Naive thymus-derived CD4-positive, alpha-beta T cell (primary cell): ENCODE measurements around the gene NINJ1. TPM values are rescaled to one million over a fixed set of nuclear protein-coding genes. Genes with fewer than 3 reads are reported as not detected.
"Not testable (repeated sequence)": the region's sequence is repeated elsewhere in the genome, so short reads cannot be mapped to it uniquely, and the experiment has no call there.

Experiments
- ATAC-seq: fragments of 150-1000 bp; cut with Tn5 transposase; 2 replicates; pipeline ENCODE4 v1.10.0; 2021; ENCODE audit warnings: mild to moderate bottlenecking, moderate library complexity
- CTCF ChIA-PET: fragments of 350-600 bp; sonication (Branson Sonifier 250); formaldehyde crosslinking; loops from one replicate; lab custom pipeline; 2021; ENCODE audit warnings: antibody characterized with exemption; lab: Charles Lee
- POLR2A ChIA-PET: fragments of 350-600 bp; sonication (Branson Sonifier 250); formaldehyde crosslinking; loops from one replicate; lab custom pipeline; 2021; ENCODE audit warnings: antibody characterized with exemption, inconsistent platforms; lab: Charles Lee
- DNase-seq, 9 donors: peaks; one replicate each; pipeline versions ENCODE4 v3.0.0 to v3.0.0-alpha.2; 2020 to 2022; ENCODE audit warnings: mixed read lengths in 1 of 9
- H3K27ac ChIP-seq: one replicate; pipeline ENCODE4 v1.7.0; 2013; ENCODE audit warnings: mild to moderate bottlenecking, low read depth, low read length, moderate library complexity
- H3K27me3 ChIP-seq, 2 donors: one replicate each; pipeline ENCODE4 v1.7.0; 2013; ENCODE audit warnings: low read length in 2 of 2, mild to moderate bottlenecking in 2 of 2, moderate library complexity in 2 of 2; ENCODE audit not compliant: control insufficient read depth in 2 of 2, insufficient read depth in 2 of 2
- H3K36me3 ChIP-seq, 3 experiments: 1 replicate in 2 of 3; 2 replicates in 1 of 3; pipeline ENCODE4 v1.7.0; 2013; ENCODE audit warnings: low read length in 3 of 3, mild to moderate bottlenecking in 3 of 3, moderate library complexity in 1 of 3; ENCODE audit not compliant: insufficient read depth in 3 of 3, control insufficient read depth in 2 of 3
- H3K4me1 ChIP-seq, 2 donors: one replicate each; pipeline ENCODE4 v1.7.0; 2013; ENCODE audit warnings: low read length in 2 of 2, mild to moderate bottlenecking in 2 of 2, moderate library complexity in 1 of 2; ENCODE audit not compliant: control insufficient read depth in 2 of 2, insufficient read depth in 2 of 2
- H3K4me3 ChIP-seq: 2 replicates; pipeline ENCODE4 v1.7.0; 2013; ENCODE audit warnings: mild to moderate bottlenecking, low read length
- H3K9me3 ChIP-seq, 3 experiments: 1 replicate in 2 of 3; 2 replicates in 1 of 3; pipeline ENCODE4 v1.7.0; 2013; ENCODE audit warnings: low read length in 3 of 3; ENCODE audit not compliant: control insufficient read depth in 2 of 3
- H3K27ac Mint-ChIP-seq, 9 donors: one replicate each; pipeline ENCODE4 v1.8.0; 2020 to 2022; ENCODE audit warnings: mixed read lengths in 9 of 9, mild to moderate bottlenecking in 8 of 9, moderate library complexity in 5 of 9, inconsistent platforms in 2 of 9
- H3K27me3 Mint-ChIP-seq, 5 donors: one replicate each; pipeline ENCODE4 v1.8.0; 2021 to 2022; ENCODE audit warnings: mixed read lengths in 5 of 5, mild to moderate bottlenecking in 1 of 5
- H3K36me3 Mint-ChIP-seq, 5 donors: one replicate each; pipeline ENCODE4 v1.8.0; 2020 to 2022; ENCODE audit warnings: mixed read lengths in 5 of 5, mild to moderate bottlenecking in 3 of 5, inconsistent platforms in 1 of 5
- H3K4me1 Mint-ChIP-seq, 7 donors: one replicate each; pipeline ENCODE4 v1.8.0; 2020 to 2022; ENCODE audit warnings: mixed read lengths in 7 of 7, mild to moderate bottlenecking in 3 of 7, inconsistent platforms in 1 of 7
- H3K4me3 Mint-ChIP-seq, 10 donors: one replicate each; pipeline ENCODE4 v1.8.0; 2020 to 2022; ENCODE audit warnings: mild to moderate bottlenecking in 10 of 10, mixed read lengths in 10 of 10, moderate library complexity in 6 of 10, inconsistent platforms in 2 of 10
- H3K9me3 Mint-ChIP-seq, 11 donors: one replicate each; pipeline ENCODE4 v1.8.0; 2020 to 2022; ENCODE audit warnings: mixed read lengths in 11 of 11, mild to moderate bottlenecking in 4 of 11, inconsistent platforms in 1 of 11, moderate library complexity in 1 of 11
- intact Hi-C, 2 donors: fragments of 100-400 bp; cut with micrococcal nuclease; formaldehyde crosslinking; loops; one replicate each; pipeline ENCODE4 v1.15.1; 2023
- polyA plus RNA-seq, 2 donors: library from polyadenylated mRNA; unstranded; fragments of 300-500 nt; fragmentation: Illumina TruSeq; gene quantifications; one replicate each; pipeline ENCODE4 v1.2.3, GENCODE V29; 2021
- total RNA-seq, 6 experiments: library from RNA in 5 of 6; stranded (reverse) in 5 of 6; gene quantifications; 1 replicate in 5 of 6; 2 replicates in 1 of 6; pipeline ENCODE4 v1.2.3 and lab custom pipeline; 2021 to 2026

NINJ1 gene
- total and polyA plus RNA-seq, 7 experiments from 2014 or later, result 30.7 to 163 (median 113) TPM

DNA sequence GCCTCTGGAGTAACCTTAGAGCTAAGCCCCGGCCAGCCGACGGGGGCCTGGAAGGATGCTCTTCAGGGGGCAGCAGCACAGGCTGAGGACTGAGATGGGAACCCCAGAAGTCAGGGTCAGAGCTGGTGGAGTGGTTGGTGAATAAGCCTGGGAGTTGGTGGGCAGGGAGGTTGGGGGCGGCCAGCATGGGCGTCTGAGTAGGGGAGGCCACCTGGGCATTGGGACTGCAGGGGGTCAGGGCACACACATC lies 14.4 kb downstream of the NINJ1 start:
- ATAC-seq (no peak), DNase-seq (no peak)
- Mint-ChIP-seq H3K9me3 (no peaks in the 10 kb centered on the region), H3K4me1 (peaks cover 18 to 38% (median 29%) of the 10 kb centered on the region in 7 donors), H3K36me3 (peaks cover 0 to 11% (median 0%) of the 10 kb centered on the region in 5 donors), H3K4me3 (peak overlapping the region in 5 of 10 donors; percentile 5 to 67 (median 48)), H3K27me3 (no peaks in the 10 kb centered on the region), H3K27ac (peak overlapping the region; percentile 28 to 91 (median 82))
- Histone ChIP-seq H3K4me1 (peaks cover 5 to 9% of the 10 kb centered on the region in 2 donors), H3K4me3 (no peak overlapping the region), H3K9me3 (no peaks in the 10 kb centered on the region), H3K36me3 (peaks cover 0 to 34% (median 1%) of the 10 kb centered on the region in 3 experiments), H3K27me3 (no peaks in the 10 kb centered on the region), H3K27ac (no peak overlapping the region)
- CTCF ChIA-PET, result interaction anchor here (0.8 to 1.4 kb wide), 4 partner anchors 10 to 12 kb away, joined by 3 to 6 read pairs (median 4); no protein-coding TSS in a partner anchor
- POLR2A ChIA-PET, result interaction anchor here (0.7 to 2.0 kb wide), 6 partner anchors 9 to 25 kb away, joined by 3 to 7 read pairs (median 4); partner anchors contain the start of genes CARD19 and NINJ1
- intact Hi-C loops, result no loop called here

DNA sequence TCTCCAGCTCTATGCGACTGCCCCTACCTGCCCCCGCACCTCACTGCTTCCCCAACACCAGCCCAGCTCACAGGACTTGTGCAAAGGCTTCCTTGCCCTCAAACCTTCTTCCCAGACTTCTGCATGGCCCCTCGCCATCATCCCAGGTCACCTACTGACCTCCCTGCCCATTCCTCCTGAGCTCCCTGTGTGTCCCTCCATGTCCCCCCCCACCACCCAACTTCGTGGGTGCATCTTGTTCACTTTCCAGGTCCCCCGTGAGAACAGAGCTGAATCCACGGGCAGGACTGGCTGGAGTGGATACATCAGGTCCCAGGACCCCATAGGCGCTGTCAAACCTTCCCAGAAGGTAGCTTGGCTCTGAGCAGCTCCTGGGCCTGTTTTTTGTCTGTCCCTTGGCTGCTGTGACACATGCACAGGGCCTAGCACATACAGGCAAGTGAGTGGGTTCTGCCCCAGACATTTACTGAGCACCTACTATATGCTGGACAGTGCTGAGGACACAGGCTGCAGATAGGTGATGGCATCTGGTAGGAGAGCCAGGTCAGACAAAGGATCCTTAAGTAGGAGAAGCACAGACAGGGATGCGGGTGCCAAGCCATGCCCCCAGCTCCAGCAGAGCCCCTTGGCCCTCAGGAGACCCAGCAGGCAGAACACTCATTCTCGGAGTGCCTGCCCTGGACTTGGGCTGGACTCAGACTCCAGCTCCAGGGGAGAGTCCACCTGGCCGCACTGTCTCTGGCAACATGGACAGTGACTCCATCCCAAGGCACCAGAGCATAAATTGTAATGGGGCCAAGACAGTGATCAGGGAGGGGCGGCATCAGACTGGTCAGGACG lies 15.0 kb downstream of the NINJ1 start:
- Mint-ChIP-seq H3K9me3 (no peaks in the 10 kb centered on the region), H3K4me3 (peak overlapping the region in 3 of 10 donors; percentile 48 to 67 (median 49)), H3K36me3 (peaks cover 0 to 8% (median 0%) of the 10 kb centered on the region in 5 donors), H3K27me3 (no peaks in the 10 kb centered on the region), H3K27ac (peak overlapping the region in 7 of 9 donors; percentile 28 to 91 (median 77)), H3K4me1 (peaks cover 17 to 37% (median 29%) of the 10 kb centered on the region in 7 donors)
- ATAC-seq, result no peak
- Histone ChIP-seq H3K27me3 (no peaks in the 10 kb centered on the region), H3K36me3 (peaks cover 0 to 31% (median 0%) of the 10 kb centered on the region in 3 experiments), H3K9me3 (no peaks in the 10 kb centered on the region), H3K4me3 (no peak overlapping the region), H3K27ac (no peak overlapping the region), H3K4me1 (peaks cover 5 to 8% of the 10 kb centered on the region in 2 donors)
- CTCF ChIA-PET, result interaction anchor here (0.5 to 1.4 kb wide), 3 partner anchors 9 to 147 kb away, joined by 3 to 5 read pairs (median 5); no protein-coding TSS in a partner anchor
- intact Hi-C loops, result no loop called here
- DNase-seq, result peak in 1 of 9 donors; percentile 6
- POLR2A ChIA-PET, result interaction anchor here (0.7 to 2.0 kb wide), 7 partner anchors 10 to 25 kb away, joined by 3 to 7 read pairs (median 3); partner anchors contain the start of genes CARD19 and NINJ1

DNA sequence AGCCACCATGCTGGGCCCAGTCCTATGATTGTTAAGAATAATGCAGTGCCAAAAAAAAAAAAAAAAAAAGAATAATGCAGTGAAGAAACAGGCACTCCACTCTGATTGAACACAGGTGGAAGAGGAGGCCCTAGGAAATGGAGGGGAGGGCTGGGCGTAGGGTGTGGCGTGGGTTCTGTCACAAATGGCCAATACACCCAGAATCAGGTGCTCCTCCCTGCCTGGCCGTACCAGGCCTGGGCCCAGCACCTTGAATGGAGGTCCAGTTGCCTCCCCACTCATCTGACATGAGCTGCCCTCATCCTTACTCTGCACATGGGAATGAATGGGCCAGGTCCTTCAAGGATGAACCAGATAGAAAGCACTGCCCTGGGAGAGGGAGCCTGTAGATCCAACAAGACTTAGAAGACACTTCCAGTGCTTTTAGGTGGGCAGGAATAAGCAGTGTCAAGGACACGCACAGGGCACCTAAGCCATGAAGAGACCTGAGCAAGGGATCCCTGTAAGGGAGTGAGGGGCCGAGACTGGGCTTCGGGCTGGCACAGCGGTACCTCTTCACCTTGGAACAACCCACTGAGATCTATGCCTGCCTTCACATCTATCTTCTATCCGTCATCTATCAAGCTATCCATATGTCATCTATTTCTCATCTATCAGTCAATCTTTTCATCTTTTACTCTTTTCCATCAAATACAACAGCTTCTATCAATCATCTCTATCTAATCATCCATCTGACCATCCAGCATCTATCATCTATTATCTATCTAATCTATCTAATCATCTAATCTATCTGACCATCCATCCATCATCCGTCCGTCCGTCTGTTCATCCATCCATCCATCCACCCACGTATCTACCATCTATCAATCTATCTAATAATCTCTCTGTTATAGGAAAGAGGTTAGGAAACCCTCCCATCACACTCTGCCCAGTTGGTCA lies 15.9 kb downstream of the NINJ1 start:
- no peak for ATAC-seq
- no peak overlapping the region for H3K4me3 ChIP-seq
- no peak overlapping the region for H3K4me3 Mint-ChIP-seq
- H3K27me3 Mint-ChIP-seq, result no peaks in the 10 kb centered on the region
- peaks cover 17 to 32% (median 28%) of the 10 kb centered on the region in 7 donors for H3K4me1 Mint-ChIP-seq
- peaks cover 0 to 3% (median 0%) of the 10 kb centered on the region in 5 donors for H3K36me3 Mint-ChIP-seq
- intact Hi-C loops, result no loop called here
- peaks cover 0 to 32% (median 0%) of the 10 kb centered on the region in 3 experiments for H3K36me3 ChIP-seq
- POLR2A ChIA-PET, result interaction anchor here (0.7 to 2.0 kb wide), 6 partner anchors 10 to 22 kb away, joined by 3 to 7 read pairs (median 5); partner anchors contain the start of genes CARD19 and NINJ1
- H3K4me1 ChIP-seq, result peaks cover 5 to 8% of the 10 kb centered on the region in 2 donors
- CTCF ChIA-PET, result interaction anchor here (0.6 to 1.4 kb wide), 4 partner anchors 8 to 263 kb away, joined by 3 to 6 read pairs (median 4); no protein-coding TSS in a partner anchor
- H3K27ac ChIP-seq, result no peak overlapping the region
- H3K27me3 ChIP-seq, result no peaks in the 10 kb centered on the region
- no peaks in the 10 kb centered on the region for H3K9me3 Mint-ChIP-seq
- DNase-seq, result peak in 1 of 9 donors; percentile 3
- peak overlapping the region in 7 of 9 donors; percentile 1 to 51 (median 8) for H3K27ac Mint-ChIP-seq
- H3K9me3 ChIP-seq, result no peaks in the 10 kb centered on the region

DNA sequence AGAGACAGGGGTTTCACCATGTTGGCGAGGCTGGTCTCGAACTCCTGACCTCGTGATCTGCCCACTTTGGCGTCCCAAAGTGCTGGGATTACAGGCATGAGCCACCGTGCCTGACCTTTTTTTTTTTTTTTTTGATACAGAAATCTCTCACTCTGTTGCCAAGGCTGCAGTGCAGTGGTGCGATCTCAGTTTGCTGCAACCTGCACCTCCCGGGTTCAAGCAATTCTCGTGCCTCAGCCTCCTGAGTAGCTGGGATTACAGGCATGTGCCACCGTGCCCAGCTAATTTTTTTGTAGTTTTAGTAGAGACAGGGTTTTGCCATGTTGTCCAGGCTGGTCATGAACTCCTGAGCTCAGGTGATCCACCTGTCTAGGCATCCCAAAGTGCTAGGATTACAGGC lies 16.5 kb downstream of the NINJ1 start:
- ChIA-PET CTCF (interaction anchor here (0.6 to 1.0 kb wide), 3 partner anchors 9 to 264 kb away, joined by 3 to 6 read pairs (median 3); no protein-coding TSS in a partner anchor), POLR2A (interaction anchor here (0.7 to 1.2 kb wide), 2 partner anchors 11 to 17 kb away, joined by 4 to 5 read pairs; partner anchors contain the start of gene NINJ1)
- H3K9me3 ChIP-seq, H3K4me3 Mint-ChIP-seq, DNase-seq, H3K4me1 ChIP-seq, H3K9me3 Mint-ChIP-seq, H3K27me3 Mint-ChIP-seq, ATAC-seq, H3K27me3 ChIP-seq, intact Hi-C loops, H3K4me3 ChIP-seq, H3K36me3 Mint-ChIP-seq, H3K27ac ChIP-seq: not testable (repeated sequence)
- H3K36me3 ChIP-seq, result peaks cover 0 to 32% (median 0%) of the 10 kb centered on the region in 3 experiments
- Mint-ChIP-seq H3K27ac (peak overlapping the region in 3 of 9 donors; percentile 32 to 51 (median 43)), H3K4me1 (peaks cover 17 to 32% (median 28%) of the 10 kb centered on the region in 7 donors)

DNA sequence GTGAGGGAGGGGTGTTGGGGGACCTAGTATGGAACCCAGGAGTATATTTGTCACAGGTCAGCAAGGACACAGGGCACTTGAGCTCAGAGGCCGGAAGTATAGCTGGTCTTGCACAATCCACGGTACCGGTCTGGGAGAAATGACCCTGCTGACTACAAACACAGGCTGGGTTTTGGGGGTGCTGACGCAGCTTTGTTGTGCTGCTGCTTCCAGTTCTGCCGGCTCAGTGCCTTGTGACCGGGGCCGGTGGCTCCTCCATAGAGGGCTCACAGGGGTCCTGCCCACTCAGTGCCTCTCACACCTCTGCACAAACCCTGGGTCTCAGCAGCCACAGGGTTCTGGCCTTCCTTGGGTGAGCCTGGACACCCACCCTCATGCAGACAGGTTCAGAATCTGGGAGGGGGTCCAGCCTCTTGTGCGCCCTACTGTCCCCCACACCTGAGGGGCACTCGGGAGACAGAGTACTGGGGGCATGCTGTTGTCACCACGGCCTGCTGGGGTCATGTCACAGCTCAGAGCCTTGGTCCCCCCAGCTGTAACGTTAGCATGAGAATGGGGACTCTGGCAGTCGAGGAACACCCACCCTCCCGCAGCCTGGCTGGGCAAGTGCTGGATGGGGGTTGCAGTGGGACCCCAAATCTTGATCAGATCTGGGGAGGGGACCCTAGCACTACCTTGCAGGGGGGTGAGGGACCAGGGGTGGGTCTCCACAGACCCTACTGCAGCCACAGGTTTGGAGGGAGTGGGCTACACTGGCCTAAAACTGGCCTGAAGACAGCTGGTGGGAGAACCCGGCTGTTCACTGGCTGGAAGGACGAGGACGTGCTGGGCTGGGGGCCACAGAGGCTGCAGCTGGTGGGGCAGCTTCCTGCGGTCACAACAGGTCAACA lies 17.7 kb downstream of the NINJ1 start:
- POLR2A ChIA-PET, result interaction anchor here (1.4 to 1.7 kb wide), 2 partner anchors 9 kb away, joined by 4 to 6 read pairs; no protein-coding TSS in a partner anchor
- intact Hi-C loops, result no loop called here
- Mint-ChIP-seq H3K36me3 (peaks cover 0 to 3% (median 0%) of the 10 kb centered on the region in 5 donors), H3K9me3 (no peaks in the 10 kb centered on the region), H3K4me1 (peaks cover 15 to 32% (median 27%) of the 10 kb centered on the region in 7 donors), H3K27ac (peak overlapping the region in 2 of 9 donors; percentile 41 to 69), H3K4me3 (no peak overlapping the region), H3K27me3 (no peaks in the 10 kb centered on the region)
- ATAC-seq, result peak; percentile 43
- peak in 1 of 9 donors; percentile 14 for DNase-seq
- Histone ChIP-seq H3K27me3 (no peaks in the 10 kb centered on the region), H3K9me3 (no peaks in the 10 kb centered on the region), H3K4me1 (peaks cover 5 to 8% of the 10 kb centered on the region in 2 donors), H3K27ac (no peak overlapping the region), H3K4me3 (no peak overlapping the region), H3K36me3 (peaks cover 0 to 34% (median 0%) of the 10 kb centered on the region in 3 experiments)
- CTCF ChIA-PET, result interaction anchor here (0.6 kb wide), 2 partner anchors 29 to 44 kb away, joined by 3 read pairs; no protein-coding TSS in a partner anchor
